Stimulated activated CD8-positive, alpha-beta memory T cell treated with anti-CD3 and anti-CD28 coated beads, Interleukin-7, amount 100 ng/mL, for 1 hour (primary cell): ENCODE measurements around the gene SPTBN4.
"Not testable (repeated sequence)": the region's sequence is repeated elsewhere in the genome, so short reads cannot be mapped to it uniquely, and the experiment has no call there.

Source experiments
- DNase-seq, 2 donors: peaks; one replicate each; pipeline ENCODE4 v3.0.0-alpha.2; 2020; ENCODE audit warnings: low read depth in 2 of 2

Gene SPTBN4

GRCh38 chr19:40528533-40529092 lies 61.8 kb downstream of the SPTBN4 start:
- no peak for DNase-seq

GRCh38 chr19:40529093-40529954 lies 62.5 kb downstream of the SPTBN4 start:
- peak; percentile 76 to 85 for DNase-seq

- no peak for DNase-seq
Measured at GRCh38 chr19:40530091-40530901, 63.5 kb downstream of the SPTBN4 start.

GRCh38 chr19:40533508-40533907 lies 66.7 kb downstream of the SPTBN4 start:
- no peak for DNase-seq

- no peak for DNase-seq
Measured at GRCh38 chr19:40534148-40534547, 67.3 kb downstream of the SPTBN4 start.

- DNase-seq: no peak
Measured at GRCh38 chr19:40539070-40539469, 72.3 kb downstream of the SPTBN4 start.

- DNase-seq: no peak
Measured at GRCh38 chr19:40542202-40542859, 75.5 kb downstream of the SPTBN4 start.

- DNase-seq: no peak
Measured at GRCh38 chr19:40543029-40543597, 76.3 kb downstream of the SPTBN4 start.

- DNase-seq: not testable (repeated sequence)
Measured at GRCh38 chr19:40546153-40546841, 79.5 kb downstream of the SPTBN4 start.

GRCh38 chr19:40547190-40547589 lies 80.4 kb downstream of the SPTBN4 start:
- not testable (repeated sequence) for DNase-seq

GRCh38 chr19:40547836-40548235 lies 81.0 kb downstream of the SPTBN4 start:
- DNase-seq: no peak

- DNase-seq: peak; percentile 27 to 44
Measured at GRCh38 chr19:40549007-40549708, 82.4 kb downstream of the SPTBN4 start.

- no peak for DNase-seq
Measured at GRCh38 chr19:40550951-40551350, 84.2 kb downstream of the SPTBN4 start.

- DNase-seq: no peak
Measured at GRCh38 chr19:40552848-40553247, 86.0 kb downstream of the SPTBN4 start.

GRCh38 chr19:40553885-40554857 lies 87.4 kb downstream of the SPTBN4 start:
- DNase-seq: no peak

GRCh38 chr19:40555978-40556689 lies 89.3 kb downstream of the SPTBN4 start:
- no peak for DNase-seq

GRCh38 chr19:40556953-40557530 lies 90.2 kb downstream of the SPTBN4 start:
- DNase-seq: no peak

- no peak for DNase-seq
Measured at GRCh38 chr19:40559394-40559793, 92.6 kb downstream of the SPTBN4 start.
